Measurements from ENCODE around the gene ANKH.

ANKH gene

DNA sequence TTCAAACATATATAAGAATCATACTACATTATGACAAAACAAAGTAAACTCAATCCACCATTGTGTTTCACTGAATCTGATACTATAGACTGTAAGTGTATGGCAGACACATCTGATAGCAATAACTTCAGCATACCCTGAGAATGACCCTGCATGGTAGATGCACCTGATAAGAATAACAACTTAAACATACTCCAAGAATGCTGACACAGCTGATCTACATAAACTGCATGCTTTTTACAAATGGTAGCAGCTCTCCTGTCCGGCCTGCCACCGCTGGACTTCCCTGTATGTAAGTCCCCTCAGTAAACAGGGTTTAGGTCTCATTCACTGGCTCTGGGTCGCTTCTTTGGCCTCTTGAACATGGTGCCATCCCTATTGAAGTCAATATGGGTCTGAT lies 100.4 kb downstream of the ANKH start:
- Histone ChIP-seq H3K4me3 (ENCODE audit: low read length) (no peak overlapping the region), H3K27me3 (ENCODE audit: control insufficient read depth, insufficient read depth, low read length) (no peaks in the 10 kb centered on the region), H3K9ac (ENCODE audit: low read length) (no peak overlapping the region), H3K4me1 (ENCODE audit: control insufficient read depth, insufficient read depth, low read length) (no peaks in the 10 kb centered on the region), H3K27ac (ENCODE audit: low read depth, low read length) (no peak overlapping the region), H3K36me3 (ENCODE audit: control insufficient read depth, insufficient read depth, low read length) (no peaks in the 10 kb centered on the region)

DNA sequence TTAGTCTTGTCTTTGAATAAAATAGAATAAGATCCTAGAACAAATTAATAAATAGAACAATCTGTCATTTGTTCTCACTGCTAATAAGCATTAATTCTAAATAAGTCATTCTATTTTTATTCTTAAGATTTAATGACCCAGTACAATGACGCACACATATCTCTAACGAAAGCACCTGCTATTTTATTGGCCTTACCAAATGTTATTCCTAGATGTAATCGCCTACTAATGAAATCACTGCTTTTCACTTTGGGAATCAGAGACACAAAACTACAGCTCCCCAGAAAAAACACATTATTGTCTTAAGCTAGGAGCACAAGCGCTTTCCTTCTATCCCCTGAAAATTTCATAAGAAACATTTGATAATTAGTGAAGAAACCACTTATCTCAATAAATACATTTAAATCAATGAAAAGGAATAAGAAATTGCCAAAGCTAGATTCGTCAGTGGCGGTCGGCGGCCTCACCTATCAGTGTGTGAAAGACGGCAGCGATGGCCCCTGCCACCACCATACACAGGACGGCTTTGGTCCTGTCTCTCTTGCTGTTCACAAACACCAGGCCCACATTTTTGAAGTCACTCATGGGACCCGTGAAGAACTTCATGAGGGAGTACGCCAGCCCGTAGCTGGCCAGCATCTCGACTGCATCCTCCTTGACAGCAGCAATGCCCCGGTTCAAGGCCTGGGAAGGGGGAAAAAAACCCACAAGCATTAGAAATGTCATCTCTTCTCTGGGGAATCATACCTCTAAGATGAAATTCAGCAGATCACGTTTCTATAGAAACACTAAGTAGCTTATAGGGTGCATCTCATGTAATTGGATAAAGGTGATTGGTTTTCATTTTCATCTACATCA lies 102.8 kb downstream of the ANKH start:
- H3K27me3 ChIP-seq (ENCODE audit: control insufficient read depth, insufficient read depth, low read length): no peaks in the 10 kb centered on the region
- H3K4me1 ChIP-seq (ENCODE audit: control insufficient read depth, insufficient read depth, low read length): no peaks in the 10 kb centered on the region
- H3K9ac ChIP-seq (ENCODE audit: low read length): no peak overlapping the region
- H3K4me3 ChIP-seq (ENCODE audit: low read length): no peak overlapping the region
- H3K36me3 ChIP-seq (ENCODE audit: control insufficient read depth, insufficient read depth, low read length): no peaks in the 10 kb centered on the region
- no peak overlapping the region for H3K27ac ChIP-seq (ENCODE audit: low read depth, low read length)

DNA sequence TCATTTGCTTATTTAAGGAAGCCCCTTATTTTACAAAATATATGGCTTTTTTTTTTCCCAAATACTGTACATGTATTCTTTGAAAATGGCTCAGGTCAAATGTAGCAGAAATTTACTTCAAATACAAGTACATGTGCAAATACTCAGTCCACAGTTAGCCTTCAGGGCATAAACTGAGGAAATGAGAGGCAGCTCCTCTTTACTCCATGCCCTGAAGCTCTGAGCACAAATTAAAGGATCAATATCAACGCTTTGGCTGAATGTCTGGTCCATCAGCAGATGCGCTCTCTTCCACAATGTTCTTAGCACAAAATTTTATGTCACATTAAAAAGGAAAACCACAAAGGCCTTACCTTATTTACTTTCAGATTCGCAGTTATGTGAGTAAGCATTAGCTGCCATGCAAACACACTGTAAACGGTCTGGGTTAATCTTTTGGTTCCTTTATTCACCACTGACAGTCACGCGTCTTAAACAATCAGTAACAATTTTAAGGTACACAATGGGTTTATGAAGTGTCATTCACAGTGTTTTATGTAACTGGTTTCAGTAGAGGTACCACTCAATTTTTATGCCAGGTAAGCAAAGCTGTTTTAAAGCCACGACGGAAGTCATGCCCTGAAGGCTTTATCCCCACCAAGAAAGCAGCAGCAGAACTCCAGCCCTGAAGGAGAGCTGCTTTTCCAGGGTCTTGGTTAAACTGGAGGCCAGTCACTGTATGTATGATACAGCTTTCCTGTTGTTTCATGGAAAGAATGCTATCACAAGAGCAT lies 103.7 kb downstream of the ANKH start:
- Histone ChIP-seq H3K4me1 (ENCODE audit: control insufficient read depth, insufficient read depth, low read length) (no peaks in the 10 kb centered on the region), H3K27me3 (ENCODE audit: control insufficient read depth, insufficient read depth, low read length) (no peaks in the 10 kb centered on the region), H3K9ac (ENCODE audit: low read length) (no peak overlapping the region), H3K27ac (ENCODE audit: low read depth, low read length) (no peak overlapping the region), H3K36me3 (ENCODE audit: control insufficient read depth, insufficient read depth, low read length) (no peaks in the 10 kb centered on the region), H3K4me3 (ENCODE audit: low read length) (no peak overlapping the region)

DNA sequence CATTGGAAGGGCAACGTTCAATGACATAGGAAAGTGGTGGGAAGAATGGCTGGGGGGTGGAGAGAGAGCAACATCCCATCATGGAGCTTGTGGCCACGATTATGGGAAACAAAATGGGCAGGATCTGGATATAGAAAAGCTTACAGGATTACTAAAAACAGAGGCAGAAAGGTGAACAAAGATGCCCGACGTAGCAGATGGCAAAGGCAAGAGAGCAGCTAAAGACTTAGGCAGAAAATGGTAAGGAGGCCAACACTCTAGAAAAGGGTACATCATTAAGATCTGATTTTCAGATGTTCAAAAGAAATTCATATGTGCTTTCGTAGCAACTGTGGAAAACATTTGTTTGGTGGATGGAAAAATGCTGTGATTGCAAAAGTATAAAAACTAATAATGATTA lies 104.5 kb downstream of the ANKH start:
- Histone ChIP-seq H3K27ac (ENCODE audit: low read depth, low read length) (no peak overlapping the region), H3K9ac (ENCODE audit: low read length) (no peak overlapping the region), H3K4me1 (ENCODE audit: control insufficient read depth, insufficient read depth, low read length) (no peaks in the 10 kb centered on the region), H3K36me3 (ENCODE audit: control insufficient read depth, insufficient read depth, low read length) (no peaks in the 10 kb centered on the region), H3K4me3 (ENCODE audit: low read length) (no peak overlapping the region), H3K27me3 (ENCODE audit: control insufficient read depth, insufficient read depth, low read length) (no peaks in the 10 kb centered on the region)

DNA sequence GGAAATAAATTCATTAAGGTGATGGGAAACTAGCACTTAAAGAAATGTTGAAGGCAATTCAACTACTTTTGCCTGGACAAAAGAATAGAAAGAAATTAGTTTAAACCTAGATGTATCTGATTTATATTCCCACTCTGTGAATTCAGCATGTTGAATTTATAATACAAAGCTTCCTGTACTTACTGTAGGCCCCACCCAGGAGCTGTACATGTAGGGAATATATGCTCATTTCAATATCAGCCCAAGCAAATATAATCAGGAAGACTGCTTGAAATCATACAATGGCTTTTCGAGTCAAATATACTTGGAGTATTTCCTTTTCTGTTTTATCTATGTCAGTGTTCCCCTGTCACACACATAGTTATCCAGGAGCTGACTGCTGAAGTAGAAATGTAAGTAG lies 105.0 kb downstream of the ANKH start:
- Histone ChIP-seq H3K4me1 (ENCODE audit: control insufficient read depth, insufficient read depth, low read length) (no peaks in the 10 kb centered on the region), H3K4me3 (ENCODE audit: low read length) (no peak overlapping the region), H3K27ac (ENCODE audit: low read depth, low read length) (no peak overlapping the region), H3K36me3 (ENCODE audit: control insufficient read depth, insufficient read depth, low read length) (no peaks in the 10 kb centered on the region), H3K9ac (ENCODE audit: low read length) (no peak overlapping the region), H3K27me3 (ENCODE audit: control insufficient read depth, insufficient read depth, low read length) (no peaks in the 10 kb centered on the region)

DNA sequence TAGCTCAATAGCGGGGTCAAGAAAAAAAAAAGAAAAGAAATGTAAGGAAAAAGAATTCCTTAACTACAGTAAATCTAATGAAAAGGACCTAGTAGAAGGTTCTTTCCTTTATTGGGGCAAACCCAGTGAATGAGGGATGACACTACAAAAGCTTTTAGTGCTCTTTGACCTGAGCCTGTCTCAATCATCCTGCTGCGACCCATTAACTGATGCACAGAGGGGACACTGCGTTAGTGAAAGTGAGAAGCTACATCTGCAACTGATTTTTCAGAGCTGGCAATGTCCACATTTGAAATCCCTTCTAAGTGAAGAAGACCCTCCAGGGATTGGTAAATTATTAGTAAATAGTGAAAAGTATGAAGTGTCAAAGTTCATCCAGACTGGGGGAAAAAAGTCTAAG lies 106.0 kb downstream of the ANKH start:
- no peak overlapping the region for H3K4me3 ChIP-seq (ENCODE audit: low read length)
- H3K27ac ChIP-seq (ENCODE audit: low read depth, low read length): no peak overlapping the region
- H3K36me3 ChIP-seq (ENCODE audit: control insufficient read depth, insufficient read depth, low read length): no peaks in the 10 kb centered on the region
- no peak overlapping the region for H3K9ac ChIP-seq (ENCODE audit: low read length)
- no peaks in the 10 kb centered on the region for H3K4me1 ChIP-seq (ENCODE audit: control insufficient read depth, insufficient read depth, low read length)
- H3K27me3 ChIP-seq (ENCODE audit: control insufficient read depth, insufficient read depth, low read length): no peaks in the 10 kb centered on the region

DNA sequence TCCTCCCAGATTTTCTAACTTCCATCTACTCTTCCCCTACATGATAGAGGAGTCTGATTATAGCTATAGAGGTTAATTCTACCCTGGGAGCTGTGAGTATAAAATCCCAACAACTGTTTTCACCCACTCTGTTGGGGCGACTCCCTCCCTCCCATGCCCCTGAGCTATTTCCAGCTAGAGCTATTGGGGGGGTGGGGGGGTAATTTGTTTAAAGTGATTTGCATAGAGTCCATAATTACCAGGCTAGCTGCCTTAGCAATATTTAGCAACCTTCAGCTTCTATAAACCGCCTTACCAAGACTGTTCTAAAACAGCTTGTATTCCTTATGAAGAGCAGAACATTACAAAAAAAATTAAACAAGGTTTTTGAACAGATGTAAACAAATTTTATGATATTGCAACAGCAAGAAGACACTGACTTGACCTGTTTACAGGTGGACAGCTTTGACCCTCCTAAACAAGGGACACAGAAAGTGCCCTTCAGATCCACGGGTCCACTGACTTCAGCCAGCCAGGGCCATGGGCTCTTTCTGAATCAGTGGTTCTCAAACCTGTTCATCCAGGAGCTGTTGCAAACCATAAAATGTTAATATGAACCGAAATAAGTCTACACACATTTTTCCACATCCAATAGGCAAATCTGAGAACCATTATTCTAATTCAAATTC lies 108.9 kb downstream of the ANKH start:
- H3K27ac ChIP-seq (ENCODE audit: low read depth, low read length): no peak overlapping the region
- H3K4me1 ChIP-seq (ENCODE audit: control insufficient read depth, insufficient read depth, low read length): no peaks in the 10 kb centered on the region
- no peak overlapping the region for H3K4me3 ChIP-seq (ENCODE audit: low read length)
- H3K36me3 ChIP-seq (ENCODE audit: control insufficient read depth, insufficient read depth, low read length): no peaks in the 10 kb centered on the region
- no peak overlapping the region for H3K9ac ChIP-seq (ENCODE audit: low read length)
- H3K27me3 ChIP-seq (ENCODE audit: control insufficient read depth, insufficient read depth, low read length): no peaks in the 10 kb centered on the region

DNA sequence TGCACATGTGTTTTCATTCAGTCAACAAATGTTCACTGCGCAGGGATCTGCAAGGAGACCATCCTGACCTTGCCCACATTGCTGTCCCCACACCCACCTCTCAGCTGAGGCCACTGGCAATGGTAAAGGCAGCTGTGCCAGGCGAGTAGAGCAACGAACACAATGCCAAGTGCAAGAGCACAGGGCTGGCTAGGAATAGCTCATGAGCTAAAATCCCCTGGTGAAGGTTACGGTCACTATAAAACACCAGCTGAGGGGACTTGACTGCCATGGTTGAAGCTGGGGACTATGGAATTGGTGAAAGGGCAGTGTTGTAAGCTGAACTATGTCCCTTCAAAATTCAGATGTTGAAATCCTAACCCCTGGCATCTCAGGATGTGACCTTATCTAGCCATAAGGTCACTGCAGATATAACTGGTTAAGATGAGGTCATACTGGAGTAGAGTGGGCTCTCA lies 111.0 kb downstream of the ANKH start:
- Histone ChIP-seq H3K27me3 (ENCODE audit: control insufficient read depth, insufficient read depth, low read length) (no peaks in the 10 kb centered on the region), H3K4me3 (ENCODE audit: low read length) (no peak overlapping the region), H3K36me3 (ENCODE audit: control insufficient read depth, insufficient read depth, low read length) (no peaks in the 10 kb centered on the region), H3K9ac (ENCODE audit: low read length) (no peak overlapping the region), H3K27ac (ENCODE audit: low read depth, low read length) (no peak overlapping the region), H3K4me1 (ENCODE audit: control insufficient read depth, insufficient read depth, low read length) (no peaks in the 10 kb centered on the region)

DNA sequence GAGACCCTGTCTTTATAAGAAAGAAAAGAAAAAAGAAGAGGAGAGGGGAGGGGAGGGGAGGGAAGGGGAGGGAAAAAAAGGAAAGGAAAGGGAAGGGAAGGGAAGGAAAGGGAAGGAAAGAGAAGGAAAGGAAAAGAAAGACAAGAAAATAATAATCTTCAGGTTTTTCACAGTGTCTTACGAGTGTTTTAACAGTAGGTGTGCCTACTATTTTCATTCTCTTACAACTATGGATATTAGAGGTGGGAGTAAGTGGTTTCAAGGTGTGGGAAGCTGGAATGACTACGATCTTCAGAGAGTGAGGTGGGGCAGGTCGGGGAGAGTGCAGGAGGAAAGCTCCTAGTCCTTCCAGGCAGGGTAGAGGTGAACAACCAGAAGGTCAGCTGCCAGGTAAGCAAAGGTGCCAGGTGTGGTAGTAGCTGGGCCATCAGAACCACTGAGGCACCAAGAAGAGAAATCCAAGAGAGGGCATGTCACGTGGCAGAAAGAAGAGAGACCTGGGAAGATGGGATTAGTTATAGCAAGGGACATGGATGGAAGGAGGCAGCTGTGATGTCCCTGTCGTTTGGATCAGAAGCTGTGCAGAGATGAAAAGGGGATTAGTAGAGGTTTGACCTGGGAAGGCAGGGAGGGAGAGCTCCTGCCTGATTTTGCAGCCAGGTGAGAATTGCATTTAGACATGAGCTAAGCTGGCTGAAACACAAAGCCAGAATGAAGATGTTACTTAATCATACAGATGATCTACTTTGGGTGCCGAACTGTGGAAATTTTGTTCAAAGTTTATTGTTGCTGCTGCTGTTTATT lies 111.6 kb downstream of the ANKH start:
- H3K4me1 ChIP-seq (ENCODE audit: control insufficient read depth, insufficient read depth, low read length): no peaks in the 10 kb centered on the region
- no peaks in the 10 kb centered on the region for H3K36me3 ChIP-seq (ENCODE audit: control insufficient read depth, insufficient read depth, low read length)
- H3K27me3 ChIP-seq (ENCODE audit: control insufficient read depth, insufficient read depth, low read length): no peaks in the 10 kb centered on the region
- H3K4me3 ChIP-seq (ENCODE audit: low read length): no peak overlapping the region
- H3K9ac ChIP-seq (ENCODE audit: low read length): no peak overlapping the region
- H3K27ac ChIP-seq (ENCODE audit: low read depth, low read length): no peak overlapping the region

DNA sequence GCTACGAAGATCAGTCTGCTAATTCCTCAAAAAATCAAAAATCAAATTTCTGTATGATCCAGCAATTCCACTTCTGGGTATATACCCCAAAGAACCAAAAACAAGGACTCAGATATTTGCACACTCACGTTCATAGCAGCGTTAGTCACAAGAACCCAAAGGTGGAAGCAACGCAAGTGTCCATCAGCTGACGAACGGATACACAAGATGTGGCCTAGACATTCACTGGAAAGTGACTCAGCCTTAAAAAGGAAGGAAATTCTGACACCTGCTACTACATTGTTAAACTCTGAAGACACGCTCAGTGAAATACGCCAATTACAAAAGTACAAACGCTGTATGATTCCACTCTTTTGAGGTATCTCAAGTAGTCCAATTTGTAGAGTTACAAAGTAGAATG lies 113.7 kb downstream of the ANKH start:
- H3K27me3 ChIP-seq (ENCODE audit: control insufficient read depth, insufficient read depth, low read length): no peaks in the 10 kb centered on the region
- no peak overlapping the region for H3K9ac ChIP-seq (ENCODE audit: low read length)
- peaks cover 4% of the 10 kb centered on the region for H3K36me3 ChIP-seq (ENCODE audit: control insufficient read depth, insufficient read depth, low read length)
- H3K4me3 ChIP-seq (ENCODE audit: low read length): no peak overlapping the region
- no peaks in the 10 kb centered on the region for H3K4me1 ChIP-seq (ENCODE audit: control insufficient read depth, insufficient read depth, low read length)
- no peak overlapping the region for H3K27ac ChIP-seq (ENCODE audit: low read depth, low read length)

DNA sequence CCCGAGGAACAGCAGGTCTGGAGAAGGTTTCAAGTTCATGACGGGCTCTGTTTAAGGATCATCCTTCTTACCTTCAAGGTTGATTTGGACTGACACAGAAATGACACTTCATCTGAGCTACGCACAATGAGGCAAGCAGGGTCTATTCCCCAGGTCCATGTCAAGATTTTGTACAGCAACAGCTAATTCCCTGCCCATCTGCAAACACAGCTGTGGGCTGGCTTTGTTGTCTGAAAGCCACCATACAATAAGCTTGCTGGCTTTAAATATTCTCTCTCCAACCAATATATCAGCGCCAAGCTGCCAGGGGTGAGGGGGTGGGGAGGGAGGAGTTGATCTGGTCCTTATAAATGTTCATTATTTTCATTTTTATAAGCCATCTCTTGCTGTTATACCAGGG lies 115.1 kb downstream of the ANKH start:
- Histone ChIP-seq H3K4me1 (ENCODE audit: control insufficient read depth, insufficient read depth, low read length) (no peaks in the 10 kb centered on the region), H3K4me3 (ENCODE audit: low read length) (no peak overlapping the region), H3K36me3 (ENCODE audit: control insufficient read depth, insufficient read depth, low read length) (peaks cover 6% of the 10 kb centered on the region), H3K9ac (ENCODE audit: low read length) (no peak overlapping the region), H3K27ac (ENCODE audit: low read depth, low read length) (no peak overlapping the region), H3K27me3 (ENCODE audit: control insufficient read depth, insufficient read depth, low read length) (no peaks in the 10 kb centered on the region)

DNA sequence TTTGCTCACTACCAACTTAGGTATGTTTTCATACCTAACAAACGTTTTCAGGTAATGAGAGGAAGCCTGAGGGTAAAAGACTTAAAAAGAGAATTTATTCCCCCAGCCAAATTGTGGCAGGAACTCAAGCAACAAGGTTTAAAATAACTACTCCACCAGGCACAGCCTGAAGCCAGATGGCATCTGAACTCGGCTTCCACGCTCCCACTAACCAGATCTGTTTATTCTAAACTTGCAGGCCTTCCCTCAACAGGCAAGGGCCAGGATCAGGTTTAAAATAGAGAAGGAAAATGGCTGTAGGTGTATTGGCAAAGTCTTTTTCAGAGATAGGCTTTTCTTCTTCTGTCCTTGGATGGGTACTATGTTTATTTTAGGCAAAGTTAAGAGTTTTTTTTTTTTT lies 117.6 kb downstream of the ANKH start:
- H3K27ac ChIP-seq (ENCODE audit: low read depth, low read length): no peak overlapping the region
- peaks cover 13% of the 10 kb centered on the region for H3K36me3 ChIP-seq (ENCODE audit: control insufficient read depth, insufficient read depth, low read length)
- H3K4me3 ChIP-seq (ENCODE audit: low read length): no peak overlapping the region
- no peak overlapping the region for H3K9ac ChIP-seq (ENCODE audit: low read length)
- H3K27me3 ChIP-seq (ENCODE audit: control insufficient read depth, insufficient read depth, low read length): no peaks in the 10 kb centered on the region
- H3K4me1 ChIP-seq (ENCODE audit: control insufficient read depth, insufficient read depth, low read length): no peaks in the 10 kb centered on the region
